Colon (tissue), 2 donors: ENCODE data around the gene GALR2.
"Not testable (repeated sequence)": the region's sequence is repeated elsewhere in the genome, so short reads cannot be mapped to it uniquely, and the experiment has no call there.

Source experiments
- FAIRE-seq: peaks from 2 replicates; lab custom pipeline; 2012; peaks lifted over from hg19 to GRCh38; lab: Jason Lieb, UNC
- donor health status: control.
- donor health status: control.

Gene GALR2

GRCh38 chr17:76074390-76075363 is at the start of gene GALR2:
GALR2 (plus strand) TSS chr17:76074781; CDS start chr17:76074884, 103 bp downstream.
- FAIRE-seq: no peak

GRCh38 chr17:76025294-76025693 is 49.3 kb upstream of the GALR2 start:
- FAIRE-seq: no peak

- no peak for FAIRE-seq
These were observed 47.8 kb upstream of the GALR2 start for GRCh38 chr17:76026714-76027158.

- no peak for FAIRE-seq
These were observed 47.3 kb upstream of the GALR2 start, which contains the start of gene EVPL for GRCh38 chr17:76027159-76027839. EVPL (minus strand) TSS chr17:76027306; CDS start chr17:76027198, 108 bp downstream.

GRCh38 chr17:76032073-76032779 is 42.4 kb upstream of the GALR2 start:
- no peak for FAIRE-seq

- FAIRE-seq: no peak
These were observed 41.8 kb upstream of the GALR2 start for GRCh38 chr17:76032780-76033108.

- no peak for FAIRE-seq
These were observed 41.4 kb upstream of the GALR2 start for GRCh38 chr17:76033139-76033538.

- no peak for FAIRE-seq
These were observed 39.9 kb upstream of the GALR2 start for GRCh38 chr17:76034428-76035350.

- FAIRE-seq: no peak
These were observed 37.9 kb upstream of the GALR2 start for GRCh38 chr17:76036497-76037261.

GRCh38 chr17:76038050-76038449 is 36.5 kb upstream of the GALR2 start:
- FAIRE-seq: no peak

GRCh38 chr17:76039121-76039520 is 35.5 kb upstream of the GALR2 start:
- no peak for FAIRE-seq

GRCh38 chr17:76040376-76040775 is 34.2 kb upstream of the GALR2 start:
- no peak for FAIRE-seq

GRCh38 chr17:76042868-76043267 is 31.7 kb upstream of the GALR2 start:
- not testable (repeated sequence) for FAIRE-seq

- FAIRE-seq: not testable (repeated sequence)
These were observed 30.0 kb upstream of the GALR2 start for GRCh38 chr17:76044475-76045007.

- no peak for FAIRE-seq
These were observed 28.5 kb upstream of the GALR2 start for GRCh38 chr17:76046064-76046463.

- no peak for FAIRE-seq
These were observed 26.5 kb upstream of the GALR2 start for GRCh38 chr17:76048025-76048605.

GRCh38 chr17:76048711-76049110 is 25.9 kb upstream of the GALR2 start:
- no peak for FAIRE-seq

- FAIRE-seq: no peak
These were observed 25.3 kb upstream of the GALR2 start for GRCh38 chr17:76049239-76049638.

GRCh38 chr17:76049836-76050537 is 24.6 kb upstream of the GALR2 start:
- FAIRE-seq: no peak
